CD4-positive, alpha-beta T cell treated with Interleukin-10 for 1 hour (primary cell): ENCODE results near the gene SOX1.

Experiments used
- DNase-seq: peaks from one replicate; pipeline ENCODE4 v3.0.0-alpha.2; 2020

The SOX1 gene

GRCh38 chr13:112059457-112060281, 7.3 kb upstream of the SOX1 start:
- DNase-seq, result no peak

- no peak for DNase-seq
These were observed 6.6 kb upstream of the SOX1 start for GRCh38 chr13:112060282-112060830.

GRCh38 chr13:112060899-112061366, 6.0 kb upstream of the SOX1 start:
- no peak for DNase-seq

GRCh38 chr13:112061367-112062061, 5.4 kb upstream of the SOX1 start:
- DNase-seq, result no peak

- DNase-seq, result no peak
These were observed 4.8 kb upstream of the SOX1 start for GRCh38 chr13:112062072-112062567.

GRCh38 chr13:112062571-112063570, 4.1 kb upstream of the SOX1 start:
- no peak for DNase-seq

GRCh38 chr13:112063807-112064206, 3.1 kb upstream of the SOX1 start:
- DNase-seq, result no peak

- no peak for DNase-seq
These were observed 2.7 kb upstream of the SOX1 start for GRCh38 chr13:112064222-112064621.

GRCh38 chr13:112065521-112065866, 1.5 kb upstream of the SOX1 start:
- no peak for DNase-seq

GRCh38 chr13:112065867-112066623, 904 bp upstream of the SOX1 start:
- no peak for DNase-seq

- DNase-seq, result peak; percentile 57
These were observed 335 bp upstream of the SOX1 start for GRCh38 chr13:112066624-112067004.

- DNase-seq, result no peak
These were observed 1.1 kb downstream of the SOX1 start for GRCh38 chr13:112067871-112068539.

- DNase-seq, result no peak
These were observed 1.7 kb downstream of the SOX1 start for GRCh38 chr13:112068540-112069060.

GRCh38 chr13:112069061-112069844, 2.3 kb downstream of the SOX1 start:
- DNase-seq, result no peak

- DNase-seq, result no peak
These were observed 2.9 kb downstream of the SOX1 start for GRCh38 chr13:112069845-112070251.

GRCh38 chr13:112071102-112071722, 4.3 kb downstream of the SOX1 start:
- no peak for DNase-seq

- DNase-seq, result no peak
These were observed 5.0 kb downstream of the SOX1 start for GRCh38 chr13:112071723-112072533.

GRCh38 chr13:112072534-112073244, 5.7 kb downstream of the SOX1 start:
- no peak for DNase-seq
